Esophagus muscularis mucosa (tissue), 4 donors: Measurements from ENCODE around the gene PCDHGC4. TPM values are rescaled to one million over a fixed set of nuclear protein-coding genes. Genes with fewer than 3 reads are reported as not detected.
A peak's percentile ranks its signal among the peaks of the same experiment; 100 is the strongest.

Experiments used
- DNase-seq: peaks from one replicate; pipeline ENCODE4 v3.0.0-alpha.2; 2017; ENCODE audit errors: extremely low spot score
- H3K27ac ChIP-seq, 4 donors: fragments of 200-600 bp; sonication (generic); replicated peaks in 1 of 4; 1 replicate in 3 of 4; 2 replicates in 1 of 4; pipeline ENCODE4 v1.5.1; 2016 to 2019; ENCODE audit warnings: mild to moderate bottlenecking in 1 of 4
- H3K27me3 ChIP-seq, 4 donors: fragments of 200-600 bp; sonication (generic); one replicate each; pipeline versions ENCODE4 v1.5.1 to v1.6.0; 2016 to 2019
- H3K36me3 ChIP-seq, 4 donors: fragments of 200-600 bp; sonication (generic); one replicate each; pipeline ENCODE4 v1.5.1; 2016 to 2019
- H3K4me1 ChIP-seq, 4 donors: fragments of 200-600 bp; sonication (generic); one replicate each; pipeline ENCODE4 v1.5.1; 2016 to 2019
- H3K4me3 ChIP-seq, 4 donors: fragments of 200-600 bp; sonication (generic); 1 replicate in 2 of 4; 2 replicates in 2 of 4; pipeline ENCODE4 v1.5.1; 2016 to 2019; ENCODE audit warnings: mild to moderate bottlenecking in 4 of 4, moderate library complexity in 1 of 4
- H3K9me3 ChIP-seq, 4 donors: fragments of 200-600 bp; sonication (generic); 1 replicate in 3 of 4; 2 replicates in 1 of 4; pipeline ENCODE4 v1.5.1; 2016 to 2019
- CTCF ChIP-seq, 3 experiments: fragments of 200-600 bp in 2 of 3; fragments of 450-650 bp in 1 of 3; sonication (generic) in 2 of 3; IDR thresholded peaks; one replicate each; pipeline ENCODE4 v1.5.1; 2017 to 2019; ENCODE audit warnings: antibody characterized with exemption in 3 of 3, mild to moderate bottlenecking in 2 of 3, moderate library complexity in 1 of 3
- EP300 ChIP-seq: sonication (generic); formaldehyde crosslinking; IDR thresholded peaks from one replicate; pipeline ENCODE4 v1.6.1; 2017; ENCODE audit warnings: antibody characterized with exemption
- POLR2A ChIP-seq: fragments of 450-650 bp; IDR thresholded peaks from one replicate; pipeline ENCODE4 v1.6.1; 2017; ENCODE audit warnings: antibody characterized with exemption, moderate library complexity, mild to moderate bottlenecking, low read depth
- POLR2AphosphoS5 ChIP-seq, 2 donors: sonication (generic); formaldehyde crosslinking; IDR thresholded peaks; one replicate each; pipeline ENCODE4 v1.6.1; 2017; ENCODE audit warnings: antibody characterized with exemption in 2 of 2
- WGBS: methylation state at CpG from one replicate; pipeline ENCODE4 v1.1.5; 2018; 5-methylcytosine and 5-hydroxymethylcytosine counted together
- intact Hi-C: fragments of 100-400 bp; cut with DNase I; formaldehyde crosslinking; loops from one replicate; pipeline ENCODE4 v1.15.1; 2023
- total RNA-seq, 4 donors: library from RNA; depleted of rRNA; stranded (reverse); fragments of >200 nt; gene quantifications; one replicate each; pipeline versions ENCODE4 v1.1.0 to v1.2.1, GENCODE V29; 2016

The PCDHGC4 gene
- total RNA-seq, 4 donors from 2014 or later = 0.91 to 3.3 (median 2.0) TPM

DNA sequence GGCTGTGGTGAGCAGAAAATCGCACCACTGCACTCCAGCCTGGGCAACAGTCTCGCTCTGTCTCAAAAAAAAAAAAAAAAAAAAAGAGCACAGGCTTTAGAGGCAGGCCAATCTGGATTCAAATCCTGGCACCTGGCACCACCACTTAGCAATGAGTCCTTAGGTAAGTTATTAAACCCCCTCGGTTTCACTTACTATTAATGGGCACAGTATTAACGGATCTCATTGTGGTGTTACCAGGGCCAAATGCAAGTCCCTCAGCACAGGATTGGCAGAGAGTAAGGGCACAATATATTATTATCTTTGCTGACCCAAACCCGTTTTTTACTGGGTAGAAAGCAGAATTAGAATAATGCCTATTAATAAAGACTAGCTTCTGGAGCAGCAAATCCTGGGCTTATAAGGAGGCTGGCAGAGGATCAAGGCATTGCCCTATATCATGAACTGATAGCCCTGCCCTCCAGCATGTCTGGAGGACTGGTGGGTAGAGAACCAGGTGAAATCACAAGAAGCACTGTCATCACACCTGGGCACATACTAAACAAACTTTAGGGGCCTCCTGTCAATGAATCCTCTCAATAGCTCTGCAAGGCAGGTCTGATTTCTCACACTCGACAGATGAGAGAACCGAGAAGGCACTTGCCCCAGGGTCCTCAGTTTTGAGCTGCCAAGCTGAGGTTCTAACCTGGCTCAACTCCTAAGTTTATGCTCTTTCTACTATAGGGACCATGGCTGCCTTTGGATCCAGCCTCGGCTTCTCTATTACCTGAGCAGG, 21.7 kb downstream of the PCDHGC4 start:
- Histone ChIP-seq H3K27ac (peak overlapping the region; percentile 87 to 95 (median 92)), H3K4me3 (no peak overlapping the region), H3K9me3 (no peaks in the 10 kb centered on the region), H3K36me3 (peaks cover 3 to 60% (median 43%) of the 10 kb centered on the region in 4 donors), H3K4me1 (peaks cover 38 to 42% (median 41%) of the 10 kb centered on the region in 4 donors), H3K27me3 (no peaks in the 10 kb centered on the region)
- no peak for DNase-seq
- WGBS = 83% methylated on average over 7 of the region's 8 CpGs
- intact Hi-C loops = no loop called here
- TF ChIP-seq CTCF (IDR thresholded peaks at IDR 0.05) (no peak), POLR2AphosphoS5 (IDR thresholded peaks at IDR 0.05) (no peak), POLR2A (no peak), EP300 (no peak)

- H3K4me3 ChIP-seq = peak overlapping the region; percentile 36 to 56 (median 48)
- H3K36me3 ChIP-seq = peaks cover 3 to 63% (median 44%) of the 10 kb centered on the region in 4 donors
- no peak for DNase-seq
- WGBS = 36% methylated on average over 10 of the region's 11 CpGs
- intact Hi-C loops = no loop called here
- H3K9me3 ChIP-seq = no peaks in the 10 kb centered on the region
- TF ChIP-seq POLR2AphosphoS5 (IDR thresholded peaks at IDR 0.05) (peak; percentile 44 to 54), POLR2A (no peak)
- peaks cover 44 to 49% (median 47%) of the 10 kb centered on the region in 4 donors for H3K4me1 ChIP-seq
- peak overlapping the region; percentile 87 to 95 (median 92) for H3K27ac ChIP-seq
- H3K27me3 ChIP-seq = no peaks in the 10 kb centered on the region
Observed at GRCh38 chr5:141507387-141508091, 22.7 kb downstream of the PCDHGC4 start.

DNA sequence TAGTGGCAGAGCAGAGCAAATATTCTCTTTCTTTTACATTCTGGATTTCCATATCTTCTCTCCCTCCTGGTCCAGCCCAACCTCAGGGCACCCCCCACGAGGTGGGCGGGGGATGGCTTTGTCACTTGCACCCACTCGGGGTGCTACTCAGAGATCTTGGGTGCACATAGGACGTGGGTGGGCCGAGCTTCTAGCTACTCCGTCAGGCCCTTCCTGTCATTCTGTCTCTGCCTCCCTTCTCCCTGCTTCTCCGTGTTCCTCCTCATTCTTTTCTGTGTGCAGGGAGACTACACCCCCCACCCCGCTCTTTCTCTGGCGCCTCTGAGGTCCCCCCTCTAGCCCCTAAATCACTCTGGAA, 23.6 kb downstream of the PCDHGC4 start:
- 30% methylated on average over 9 of the region's 9 CpGs for WGBS
- intact Hi-C loops = no loop called here

DNA sequence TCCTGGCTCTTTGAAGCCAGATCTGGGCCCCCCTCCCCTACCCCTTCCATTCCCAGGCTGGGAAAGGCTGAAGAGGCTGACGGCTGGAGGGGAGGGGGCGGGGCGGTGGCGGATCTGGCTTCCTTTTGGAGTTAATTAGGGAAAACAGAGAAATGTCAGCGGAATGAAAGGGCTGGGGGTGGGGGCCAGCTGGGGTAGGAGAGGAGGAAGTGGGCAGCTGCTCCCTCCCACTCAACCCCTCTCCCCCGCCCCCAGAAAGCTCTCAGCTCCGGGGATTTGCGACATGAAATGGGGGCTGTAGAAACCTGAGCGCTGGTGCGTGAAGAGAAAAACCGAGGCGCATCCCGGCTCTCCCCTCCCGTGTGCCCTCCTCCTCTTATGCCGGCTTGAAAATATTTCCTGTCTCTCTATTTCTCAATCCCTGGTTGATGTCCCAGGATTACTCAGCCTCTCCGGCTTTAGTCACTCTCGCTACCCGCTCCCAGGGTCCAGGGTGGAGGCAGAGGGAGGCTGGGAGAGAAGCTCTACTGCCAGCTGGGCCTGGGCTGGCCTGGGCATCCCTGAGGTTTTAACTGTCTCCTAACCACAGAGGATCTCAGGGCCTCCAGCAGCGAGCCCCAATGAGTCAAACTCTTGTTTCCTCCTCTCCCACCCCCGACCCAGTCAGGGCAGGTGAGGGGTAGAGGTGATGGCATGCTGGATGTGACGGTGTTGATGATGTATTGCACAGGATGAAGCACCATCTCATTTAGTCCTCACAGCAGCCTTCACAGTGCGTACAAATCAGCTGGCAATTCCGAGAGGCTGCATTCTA, 24.2 kb downstream of the PCDHGC4 start:
- H3K36me3 ChIP-seq = peaks cover 0 to 52% (median 37%) of the 10 kb centered on the region in 4 donors
- no peak for DNase-seq
- no peaks in the 10 kb centered on the region for H3K9me3 ChIP-seq
- TF ChIP-seq EP300 (no peak), POLR2A (peak; percentile 34), CTCF (IDR thresholded peaks at IDR 0.05) (no peak), POLR2AphosphoS5 (IDR thresholded peaks at IDR 0.05) (peak; percentile 60 to 88)
- no peaks in the 10 kb centered on the region for H3K27me3 ChIP-seq
- H3K27ac ChIP-seq = peak overlapping the region; percentile 87 to 95 (median 92)
- 14% methylated on average over 20 of the region's 23 CpGs for WGBS
- peak overlapping the region; percentile 36 to 56 (median 48) for H3K4me3 ChIP-seq
- intact Hi-C loops = no loop called here
- peaks cover 55 to 64% (median 58%) of the 10 kb centered on the region in 4 donors for H3K4me1 ChIP-seq

More for the DNA sequence above, 23.6 kb downstream of the PCDHGC4 start:
- Histone ChIP-seq H3K27ac (peak overlapping the region; percentile 87 to 95 (median 92)), H3K36me3 (peaks cover 0 to 55% (median 40%) of the 10 kb centered on the region in 4 donors), H3K27me3 (no peaks in the 10 kb centered on the region), H3K9me3 (no peaks in the 10 kb centered on the region), H3K4me3 (peak overlapping the region; percentile 36 to 56 (median 48)), H3K4me1 (peaks cover 50 to 58% (median 53%) of the 10 kb centered on the region in 4 donors)
- DNase-seq = no peak
- no peak for TF ChIP-seq POLR2A
- no peak for TF ChIP-seq EP300
- TF ChIP-seq CTCF (IDR thresholded peaks at IDR 0.05) = no peak
- TF ChIP-seq POLR2AphosphoS5 (IDR thresholded peaks at IDR 0.05) = no peak
